Measurements from ENCODE around the gene PACRG. TPM values are rescaled to one million over a fixed set of nuclear protein-coding genes. Genes with fewer than 3 reads are reported as not detected.

PACRG gene
- total RNA-seq, 1 experiment from 2014 or later: 0.26 TPM

GRCh38 chr6:162940426-162940825 is 212.7 kb downstream of the PACRG start:
- Mint-ChIP-seq H3K9me3 (peaks cover 5 to 10% of the 10 kb centered on the region in 2 experiments), H3K27me3 (ENCODE audit: low read depth) (no peaks in the 10 kb centered on the region), H3K4me3 (no peak overlapping the region), H3K4me1 (peaks cover 7 to 11% of the 10 kb centered on the region in 2 experiments), H3K36me3 (ENCODE audit: insufficient read depth in 1 of 3, low read depth in 3 of 3) (peaks cover 2 to 5% (median 4%) of the 10 kb centered on the region in 3 experiments; a peak in 6 of 7 replicates), H3K27ac (no peak overlapping the region)
- H3K4ac ChIP-seq (ENCODE audit: low read depth, low read length): no peak overlapping the region
- H3K4me2 ChIP-seq (ENCODE audit: insufficient read depth, insufficient read length, low read length): no peak overlapping the region
- no peak overlapping the region for H3K23ac ChIP-seq (ENCODE audit: insufficient read length, low read depth, low read length)
- no peak for DNase-seq
- no peak overlapping the region for H2BK120ac ChIP-seq (ENCODE audit: low read depth, low read length, poor library complexity, severe bottlenecking)
- H3K27ac ChIP-seq (ENCODE audit: insufficient read length, low read depth, low read length): no peak overlapping the region
- no peak overlapping the region for H4K91ac ChIP-seq (ENCODE audit: insufficient read length, low read depth, low read length)
- H2BK12ac ChIP-seq (ENCODE audit: insufficient read length, low read depth, low read length): no peak overlapping the region
- no CpG with 5 or more reads among the region's 5 CpGs for WGBS (ENCODE audit: extremely low coverage, insufficient read length, low lambda C conversion rate)
- no peak overlapping the region for H2BK5ac ChIP-seq (ENCODE audit: insufficient read length, low read length)
- no peaks in the 10 kb centered on the region for H3K9me3 ChIP-seq (ENCODE audit: control insufficient read depth, low read depth, low read length)
- H3K23me2 ChIP-seq (ENCODE audit: insufficient read length, low read depth, low read length, poor library complexity, severe bottlenecking): no peaks in the 10 kb centered on the region
- no peak overlapping the region for H4K8ac ChIP-seq (replicated peaks; ENCODE audit: insufficient read length, low read depth, low read length)
- no peak for TF ChIP-seq CTCF (conservative IDR thresholded peaks at IDR 0.05)
- H3K79me1 ChIP-seq (ENCODE audit: insufficient read depth, low read depth, low read length, poor library complexity, severe bottlenecking): no peaks in the 10 kb centered on the region
- H2BK20ac ChIP-seq (ENCODE audit: low read depth, low read length, poor library complexity, severe bottlenecking): no peak overlapping the region
- H3K9ac ChIP-seq (ENCODE audit: extremely low read depth, insufficient read length, low read length): no peak overlapping the region
- no peak overlapping the region for H3T11ph ChIP-seq (ENCODE audit: low read length)
- no peaks in the 10 kb centered on the region for H4K20me1 ChIP-seq (ENCODE audit: control insufficient read depth, insufficient read depth, insufficient read length)
- no peak overlapping the region for H3K18ac ChIP-seq (ENCODE audit: insufficient read length, low read depth, low read length)
- no peak overlapping the region for H2BK15ac ChIP-seq (ENCODE audit: low read depth, low read length)
- H3K14ac ChIP-seq (ENCODE audit: insufficient read depth, low read length): no peak overlapping the region
- no peaks in the 10 kb centered on the region; the same call in 1 of the 2 replicates for H3K4me1 ChIP-seq (ENCODE audit: insufficient read depth, low read length)
- no peaks in the 10 kb centered on the region for H3K79me2 ChIP-seq (ENCODE audit: insufficient read depth, low read length)
- no peaks in the 10 kb centered on the region for H3K27me3 ChIP-seq (ENCODE audit: insufficient read depth, low read length)
- no peak overlapping the region for H3K56ac ChIP-seq (ENCODE audit: insufficient read length, low read depth, low read length)
- H2AFZ ChIP-seq (ENCODE audit: low read length): no peak overlapping the region
- no peak overlapping the region for H2AK5ac ChIP-seq (ENCODE audit: insufficient read length, low read length)
- H4K5ac ChIP-seq (ENCODE audit: insufficient read length, low read depth, low read length): no peak overlapping the region
